HG02610 (cell line): ENCODE measurements around the gene EMP3.
A peak's percentile ranks its signal among the peaks of the same experiment; 100 is the strongest.
"Not testable (repeated sequence)": the region's sequence is repeated elsewhere in the genome, so short reads cannot be mapped to it uniquely, and the experiment has no call there.

ENCODE experiments used
- ATAC-seq: cut with Tn5 transposase; IDR thresholded peaks from one replicate; pipeline ENCODE4 v1.9.1; 2021; ENCODE audit warnings: mild to moderate bottlenecking, moderate library complexity; ENCODE audit not compliant: unreplicated experiment

The EMP3 gene

GRCh38 chr19:48315712-48316111, 9.6 kb upstream of the EMP3 start:
- no peak for ATAC-seq

- not testable (repeated sequence) for ATAC-seq
These were observed 7.7 kb upstream of the EMP3 start for GRCh38 chr19:48317708-48317960.

GRCh38 chr19:48318286-48318987, 6.9 kb upstream of the EMP3 start:
- ATAC-seq = no peak

- ATAC-seq = no peak
These were observed 5.5 kb upstream of the EMP3 start for GRCh38 chr19:48319647-48320541.

GRCh38 chr19:48321372-48321621, 4.1 kb upstream of the EMP3 start:
- peak; percentile 54 for ATAC-seq

GRCh38 chr19:48321622-48322591, 3.4 kb upstream of the EMP3 start:
- peak; percentile 61 for ATAC-seq

- ATAC-seq = no peak
These were observed 4.0 kb downstream of the EMP3 start for GRCh38 chr19:48329167-48329891.

- ATAC-seq = peak; percentile 22
These were observed 4.8 kb downstream of the EMP3 start for GRCh38 chr19:48330012-48330681.

- ATAC-seq = no peak
These were observed 7.0 kb downstream of the EMP3 start for GRCh38 chr19:48332351-48332661.

- ATAC-seq = peak; percentile 73
These were observed 7.5 kb downstream of the EMP3 start for GRCh38 chr19:48332662-48333466.

- ATAC-seq = peak; percentile 58
These were observed 8.4 kb downstream of the EMP3 start for GRCh38 chr19:48333467-48334384.

GRCh38 chr19:48338253-48338755, 13.0 kb downstream of the EMP3 start:
- ATAC-seq = no peak

GRCh38 chr19:48338802-48339503, 13.6 kb downstream of the EMP3 start:
- ATAC-seq = no peak

GRCh38 chr19:48340995-48341394, 15.6 kb downstream of the EMP3 start:
- no peak for ATAC-seq

- ATAC-seq = no peak
These were observed 16.4 kb downstream of the EMP3 start for GRCh38 chr19:48341515-48342413.

GRCh38 chr19:48342414-48342738, 17.0 kb downstream of the EMP3 start:
- ATAC-seq = no peak
